ENCODE results near the gene TRMT61A. TPM values are rescaled to one million over a fixed set of nuclear protein-coding genes. Genes with fewer than 3 reads are reported as not detected.
A peak's percentile ranks its signal among the peaks of the same experiment; 100 is the strongest.

TRMT61A gene
- total RNA-seq, 2 donors from 2014 or later = 19.6 to 40.4 TPM

DNA sequence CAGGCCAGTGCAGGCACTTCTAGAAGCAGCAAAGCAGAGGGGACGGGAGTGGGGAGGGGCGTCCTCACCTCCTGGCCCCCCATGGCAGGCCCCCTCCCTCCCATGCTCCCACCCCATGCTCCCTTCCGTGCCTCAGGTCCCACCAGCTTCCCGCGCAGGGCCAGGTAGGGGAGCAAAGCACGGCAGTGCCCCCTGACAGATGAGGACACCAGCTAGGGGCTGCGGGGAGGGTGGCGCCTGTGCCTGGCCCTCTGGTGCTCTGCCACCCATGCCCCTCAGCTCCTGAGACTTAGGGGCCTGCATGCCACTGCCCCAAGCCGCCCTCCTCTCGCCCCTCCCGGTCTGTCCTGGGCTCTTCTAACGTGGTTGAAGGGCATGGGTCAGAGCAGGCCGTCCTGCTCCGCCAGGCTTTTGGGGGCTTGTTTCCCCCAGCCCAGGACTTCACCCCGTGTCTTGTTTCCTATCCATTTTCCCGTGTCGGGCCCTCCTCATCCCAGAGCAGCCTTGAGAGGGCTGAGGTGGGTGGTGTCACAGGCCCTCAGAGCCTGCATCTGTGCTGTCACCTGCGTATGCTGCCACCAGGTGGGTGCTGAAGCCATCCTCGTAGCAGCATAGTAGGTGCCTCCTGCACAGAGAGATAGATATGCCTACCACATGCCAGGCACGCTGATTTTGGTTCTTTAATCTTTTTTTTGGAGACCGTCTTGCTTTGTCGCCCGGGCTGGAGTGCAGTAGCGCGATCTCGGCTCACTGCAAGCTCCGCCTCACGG is 10.2 kb downstream of the TRMT61A start:
- Histone ChIP-seq H3K27ac (peak overlapping the region; percentile 56 to 61), H3K36me3 (no peaks in the 10 kb centered on the region), H3K4me1 (replicated peaks) (peaks cover 30% of the 10 kb centered on the region), H3K4me3 (no peak overlapping the region), H3K9me3 (no peaks in the 10 kb centered on the region), H3K27me3 (replicated peaks; ENCODE audit: insufficient read depth) (no peaks in the 10 kb centered on the region)
- TF ChIP-seq POLR2A (IDR thresholded peaks at IDR 0.05) (no peak), CTCF (IDR thresholded peaks at IDR 0.05) (no peak), POLR2AphosphoS5 (IDR thresholded peaks at IDR 0.05) (no peak)
- intact Hi-C loops (cut with DNase I) = no loop called here
- 76% methylated on average over 28 of the region's 28 CpGs for WGBS
- DNase-seq (ENCODE audit: low spot score) = no peak

- 41% methylated on average over 17 of the region's 17 CpGs for WGBS
- TF ChIP-seq POLR2AphosphoS5 (IDR thresholded peaks at IDR 0.05) = no peak
- no peak for TF ChIP-seq CTCF (IDR thresholded peaks at IDR 0.05)
- no peak for TF ChIP-seq POLR2A (IDR thresholded peaks at IDR 0.05)
- no peak for DNase-seq (ENCODE audit: low spot score)
- H3K27ac ChIP-seq = peak overlapping the region; percentile 64 to 68
- H3K4me1 ChIP-seq (replicated peaks) = peaks cover 36% of the 10 kb centered on the region
- no peak overlapping the region for H3K4me3 ChIP-seq
- intact Hi-C loops (cut with DNase I) = no loop called here
- H3K36me3 ChIP-seq = no peaks in the 10 kb centered on the region
- no peaks in the 10 kb centered on the region for H3K9me3 ChIP-seq
- no peaks in the 10 kb centered on the region for H3K27me3 ChIP-seq (replicated peaks; ENCODE audit: insufficient read depth)
Measured at GRCh38 chr14:103540821-103541708, 12.1 kb downstream of the TRMT61A start.

- intact Hi-C loops (cut with DNase I) = no loop called here
- Histone ChIP-seq H3K4me3 (no peak overlapping the region), H3K4me1 (replicated peaks) (peaks cover 36% of the 10 kb centered on the region), H3K36me3 (no peaks in the 10 kb centered on the region), H3K27me3 (replicated peaks; ENCODE audit: insufficient read depth) (no peaks in the 10 kb centered on the region), H3K27ac (peak overlapping the region; percentile 64 to 68), H3K9me3 (no peaks in the 10 kb centered on the region)
- WGBS = 57% methylated on average over 28 of the region's 33 CpGs
- TF ChIP-seq CTCF (IDR thresholded peaks at IDR 0.05) (no peak), POLR2AphosphoS5 (IDR thresholded peaks at IDR 0.05) (no peak), POLR2A (IDR thresholded peaks at IDR 0.05) (no peak)
- DNase-seq (ENCODE audit: low spot score) = no peak
Measured at GRCh38 chr14:103541709-103542604, 13.0 kb downstream of the TRMT61A start.

DNA sequence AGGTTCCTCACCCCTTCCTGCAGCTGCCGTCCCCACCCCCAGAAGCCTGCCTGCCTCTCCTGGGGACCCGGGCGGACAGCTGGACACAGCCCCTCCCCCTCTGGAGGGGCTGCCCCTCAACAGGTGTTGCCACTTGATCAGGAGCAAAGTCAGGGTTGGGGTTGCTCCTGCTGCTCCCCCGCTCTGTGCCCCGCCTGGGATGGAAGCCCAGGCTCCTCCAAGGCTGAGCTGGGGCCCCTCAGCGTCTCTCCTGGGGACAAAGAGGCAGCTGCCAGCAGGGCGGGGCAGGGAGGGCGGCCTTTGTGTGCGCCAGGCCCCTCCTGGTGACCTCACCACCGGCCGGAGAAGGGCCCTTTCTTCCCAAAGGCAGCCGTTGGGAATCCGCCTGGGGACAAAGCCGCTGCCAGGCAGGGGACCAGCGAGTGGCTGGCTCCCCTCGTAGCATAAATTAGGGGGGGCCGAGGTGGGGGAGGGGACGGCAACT is 13.7 kb downstream of the TRMT61A start:
- 10% methylated on average over 18 of the region's 18 CpGs for WGBS
- Histone ChIP-seq H3K4me1 (replicated peaks) (peaks cover 36% of the 10 kb centered on the region), H3K4me3 (no peak overlapping the region)

More for the DNA sequence above, 13.7 kb downstream of the TRMT61A start:
- Histone ChIP-seq H3K27ac (peak overlapping the region; percentile 64 to 68), H3K9me3 (no peaks in the 10 kb centered on the region), H3K36me3 (no peaks in the 10 kb centered on the region), H3K27me3 (replicated peaks; ENCODE audit: insufficient read depth) (no peaks in the 10 kb centered on the region)
- DNase-seq (ENCODE audit: low spot score) = no peak
- intact Hi-C loops (cut with DNase I) = no loop called here
- TF ChIP-seq POLR2AphosphoS5 (IDR thresholded peaks at IDR 0.05) = no peak
- no peak for TF ChIP-seq CTCF (IDR thresholded peaks at IDR 0.05)
- no peak for TF ChIP-seq POLR2A (IDR thresholded peaks at IDR 0.05)

All from prostate gland (tissue), 2 donors.